Mesodermal cell (in vitro differentiated cells): Measurements from ENCODE around the gene CDC42.

ENCODE experiments used
- H3K27ac ChIP-seq: 2 replicates; pipeline ENCODE4 v1.7.0; 2013; ENCODE audit warnings: mild to moderate bottlenecking, low read depth, low read length, moderate library complexity; ENCODE audit not compliant: severe bottlenecking
- H3K36me3 ChIP-seq: 2 replicates; pipeline ENCODE4 v1.7.1; 2013; ENCODE audit warnings: mild to moderate bottlenecking, low read length, moderate library complexity; ENCODE audit not compliant: control insufficient read depth, insufficient read depth
- H3K4me1 ChIP-seq: one replicate; pipeline ENCODE4 v1.7.1; 2013; ENCODE audit warnings: mild to moderate bottlenecking, low read length; ENCODE audit not compliant: insufficient read depth, control insufficient read depth, poor library complexity, severe bottlenecking
- H3K4me3 ChIP-seq: 2 replicates; pipeline ENCODE4 v1.7.0; 2013; ENCODE audit warnings: low read length, control low read depth, mild to moderate bottlenecking; ENCODE audit not compliant: insufficient read depth, poor library complexity, severe bottlenecking; ENCODE audit errors: extremely low read depth
- H3K9me3 ChIP-seq: 2 replicates; pipeline ENCODE4 v1.7.1; 2013; ENCODE audit warnings: mild to moderate bottlenecking, low read length, moderate library complexity; ENCODE audit not compliant: control insufficient read depth
- WGBS, 2 experiments: methylation state at CpG; one replicate each; pipeline ENCODE4 v1.1.5; 2013; ENCODE audit warnings: missing lambda C conversion rate in 2 of 2; ENCODE audit not compliant: insufficient coverage in 2 of 2; 5-methylcytosine and 5-hydroxymethylcytosine counted together

The CDC42 gene

DNA sequence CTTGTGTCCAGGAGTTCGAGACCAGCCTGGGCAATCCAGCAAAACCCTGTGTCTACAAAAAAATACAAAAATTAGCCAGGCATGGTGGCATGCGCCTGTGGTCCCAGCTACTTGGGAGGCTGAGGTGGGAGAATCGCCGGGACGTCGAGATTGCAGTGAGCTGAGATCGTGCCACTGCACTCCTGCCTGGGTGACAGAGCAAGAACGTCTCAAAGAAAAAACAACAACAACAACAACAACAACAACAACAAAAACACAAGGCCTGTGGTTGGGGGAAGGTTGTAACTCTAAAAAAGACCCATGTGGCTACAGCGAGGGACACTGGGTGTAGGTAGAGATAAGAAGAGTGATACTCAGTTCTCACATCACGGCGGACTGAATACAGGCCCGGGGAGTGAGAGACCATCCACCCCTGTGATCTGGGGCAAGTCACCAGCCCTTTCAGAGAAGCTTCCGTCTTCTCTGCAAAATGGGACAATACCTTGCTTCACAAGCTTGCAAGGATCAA, 848 bp upstream of the CDC42 start:
- H3K4me3 ChIP-seq = no peak overlapping the region
- WGBS, 2 experiments = 88 to 93% methylated on average over 9 to 11 of the region's 13 CpGs

DNA sequence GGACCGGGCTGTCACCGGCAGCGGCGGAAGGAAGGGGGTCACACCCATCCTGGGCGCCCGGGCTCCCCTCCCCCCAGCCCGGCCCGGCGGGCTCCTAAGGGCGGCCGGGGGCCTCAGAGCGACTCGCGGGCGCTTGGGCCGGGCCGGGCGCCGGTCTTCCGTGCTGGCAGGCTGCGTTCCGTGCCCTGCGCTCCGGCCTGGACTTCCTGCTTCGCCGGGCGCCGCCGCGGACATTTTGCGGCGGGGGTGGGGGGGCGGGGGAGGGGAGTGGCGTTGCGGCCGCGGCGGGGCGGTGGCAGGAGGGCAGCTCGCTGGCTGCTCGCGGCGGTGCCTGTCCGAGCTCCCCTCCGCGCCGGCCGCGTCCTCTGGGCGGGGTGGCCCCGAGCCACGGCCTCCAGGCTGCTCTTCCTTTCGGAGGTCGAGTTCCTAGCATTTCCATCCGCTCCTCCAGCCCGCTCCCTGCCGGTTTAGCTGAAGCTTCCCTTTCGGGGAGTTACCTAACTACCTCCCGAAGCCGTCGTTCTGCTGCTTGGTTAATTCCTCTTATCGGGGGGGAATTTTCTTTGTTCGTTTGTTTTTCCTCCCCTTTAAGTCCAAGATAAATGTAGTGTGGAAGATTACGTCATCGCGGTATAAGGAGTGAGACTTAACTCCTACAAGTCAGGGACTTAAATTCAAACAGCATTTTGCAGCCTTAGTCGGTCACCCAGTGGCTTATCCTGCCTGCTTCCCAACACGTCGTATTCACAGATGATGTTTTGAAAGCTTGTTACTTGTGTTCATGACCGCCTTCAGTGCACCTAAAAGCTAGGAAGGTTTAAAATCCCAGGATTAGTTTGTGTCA, 730 bp downstream of the CDC42 start:
- H3K27ac ChIP-seq = peak overlapping the region; percentile 99
- H3K4me3 ChIP-seq = peak overlapping the region; percentile 77
- no peaks in the 10 kb centered on the region for H3K4me1 ChIP-seq
- peaks cover 40% of the 10 kb centered on the region for H3K36me3 ChIP-seq
- WGBS, 2 experiments = 1% methylated on average over 25 to 37 of the region's 70 CpGs
- no peaks in the 10 kb centered on the region for H3K9me3 ChIP-seq

More for the DNA sequence above, 848 bp upstream of the CDC42 start:
- Histone ChIP-seq H3K36me3 (peaks cover 24% of the 10 kb centered on the region), H3K27ac (no peak overlapping the region), H3K9me3 (no peaks in the 10 kb centered on the region), H3K4me1 (no peaks in the 10 kb centered on the region)

DNA sequence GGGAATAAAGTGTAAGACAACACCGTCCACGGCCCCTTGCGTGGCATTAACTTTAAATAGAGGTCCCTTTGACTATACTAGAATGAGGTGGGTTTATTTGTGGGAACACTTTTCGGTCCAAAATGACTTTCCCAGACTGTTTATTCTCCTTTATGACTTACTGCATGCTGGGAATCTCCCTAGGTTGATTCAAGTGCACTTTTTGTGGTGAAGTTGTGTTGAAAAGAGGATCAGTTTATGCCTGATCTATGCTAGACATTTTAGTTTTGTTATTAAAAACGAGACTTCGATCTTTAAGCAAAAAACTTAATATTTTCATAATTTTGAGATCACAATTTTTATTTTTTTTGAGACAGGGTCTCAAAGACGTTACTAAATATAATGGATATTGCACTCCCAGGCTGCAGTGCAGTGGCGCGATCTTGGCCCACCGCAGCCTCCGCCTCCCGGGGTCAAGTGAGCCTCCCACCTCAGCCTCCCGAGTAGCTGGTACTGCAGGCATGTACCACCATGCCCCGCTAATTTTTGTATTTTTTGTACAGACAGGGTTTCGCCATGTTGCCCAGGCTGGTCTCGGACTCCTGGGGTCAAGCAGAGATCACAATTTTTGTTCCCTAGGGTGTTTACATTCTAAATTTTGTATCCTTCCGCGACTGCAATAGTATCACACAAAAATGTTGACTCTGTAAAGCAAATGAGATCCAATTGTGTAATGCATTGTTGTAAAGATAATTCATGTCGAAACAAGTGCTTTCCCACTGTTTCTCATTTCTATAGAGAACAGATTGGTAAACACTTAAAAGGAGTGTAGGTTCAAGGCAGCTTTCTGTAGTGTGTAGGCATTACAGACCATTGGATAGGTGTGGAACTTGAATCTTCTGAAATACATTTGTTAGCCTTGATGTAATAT, 1.6 kb downstream of the CDC42 start:
- Histone ChIP-seq H3K9me3 (no peaks in the 10 kb centered on the region), H3K27ac (peak overlapping the region; percentile 99), H3K4me3 (peak overlapping the region; percentile 77), H3K36me3 (peaks cover 49% of the 10 kb centered on the region), H3K4me1 (no peaks in the 10 kb centered on the region)
- 77 to 82% methylated on average over 14 to 16 of the region's 19 CpGs for WGBS, 2 experiments

DNA sequence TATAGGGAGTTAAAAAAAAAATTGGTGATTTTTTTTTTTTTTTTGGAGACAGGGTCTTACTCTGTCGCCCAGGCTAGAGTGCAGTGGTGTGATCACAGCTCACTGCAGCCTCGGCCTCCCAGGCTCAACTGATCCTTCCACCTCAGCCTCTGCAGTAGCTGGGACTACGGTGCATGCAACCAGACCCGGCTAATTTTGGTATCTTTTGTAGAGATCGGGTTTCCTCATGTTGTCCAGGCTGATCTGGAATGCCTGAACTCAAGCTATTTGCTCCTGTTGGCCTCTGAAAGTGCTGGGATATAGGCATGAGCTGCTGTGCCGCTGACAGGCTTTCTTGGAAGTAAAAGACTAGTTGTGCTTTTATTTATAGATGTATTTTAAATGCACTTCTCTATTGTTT, 3.0 kb downstream of the CDC42 start:
- Histone ChIP-seq H3K4me3 (no peak overlapping the region), H3K27ac (no peak overlapping the region), H3K9me3 (no peaks in the 10 kb centered on the region), H3K36me3 (peaks cover 56% of the 10 kb centered on the region), H3K4me1 (no peaks in the 10 kb centered on the region)
- WGBS, 2 experiments = 87 to 89% methylated on average over 4 to 5 of the region's 6 CpGs

DNA sequence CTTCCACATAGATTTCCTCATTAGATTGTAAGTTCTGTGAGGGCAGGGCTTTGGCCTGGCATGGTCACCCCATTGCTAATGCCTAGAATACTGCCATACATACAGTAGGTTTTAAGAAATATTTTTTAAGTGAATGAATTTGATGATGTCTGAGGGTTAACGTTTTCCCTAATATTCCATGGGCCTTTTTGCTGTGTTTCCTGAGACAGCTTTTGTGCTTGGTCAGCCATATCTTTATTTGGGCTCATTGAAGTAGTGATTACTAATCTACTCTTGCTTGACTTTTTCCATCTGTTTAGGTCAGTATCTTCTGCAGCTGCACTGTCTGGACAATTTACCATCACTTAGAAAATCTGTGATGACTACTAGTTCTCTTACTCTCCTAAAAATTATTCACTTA, 3.5 kb downstream of the CDC42 start:
- WGBS, 2 experiments = no CpG with 5 or more reads among the region's 1 CpG
- no peaks in the 10 kb centered on the region for H3K9me3 ChIP-seq
- no peak overlapping the region for H3K27ac ChIP-seq

DNA sequence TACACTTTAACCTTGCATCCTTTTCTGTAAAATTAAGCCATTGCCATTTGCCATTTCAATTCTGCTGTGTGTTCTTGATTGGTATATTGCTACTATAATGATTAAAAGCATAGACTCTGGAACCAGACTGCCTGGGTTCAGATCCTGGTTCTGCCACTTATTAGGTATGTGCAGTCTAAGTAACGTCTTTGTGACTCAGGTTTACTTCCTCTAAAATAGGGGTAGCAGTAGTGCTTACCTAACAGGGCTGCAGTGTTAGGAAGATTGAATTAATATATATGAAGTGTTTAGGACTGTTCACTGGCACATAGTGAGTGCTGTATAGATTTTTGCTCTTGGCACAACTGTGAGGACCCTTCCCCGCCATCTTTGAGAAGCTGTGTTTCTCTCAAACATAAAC, 4.4 kb downstream of the CDC42 start:
- H3K9me3 ChIP-seq = no peaks in the 10 kb centered on the region
- H3K27ac ChIP-seq = no peak overlapping the region
- H3K4me3 ChIP-seq = no peak overlapping the region
- no peaks in the 10 kb centered on the region for H3K4me1 ChIP-seq
- H3K36me3 ChIP-seq = peaks cover 59% of the 10 kb centered on the region
- 88 to 100% methylated on average over 1 of the region's 2 CpGs for WGBS, 2 experiments

More for the DNA sequence above, 3.5 kb downstream of the CDC42 start:
- peaks cover 56% of the 10 kb centered on the region for H3K36me3 ChIP-seq
- H3K4me3 ChIP-seq = no peak overlapping the region
- H3K4me1 ChIP-seq = no peaks in the 10 kb centered on the region

DNA sequence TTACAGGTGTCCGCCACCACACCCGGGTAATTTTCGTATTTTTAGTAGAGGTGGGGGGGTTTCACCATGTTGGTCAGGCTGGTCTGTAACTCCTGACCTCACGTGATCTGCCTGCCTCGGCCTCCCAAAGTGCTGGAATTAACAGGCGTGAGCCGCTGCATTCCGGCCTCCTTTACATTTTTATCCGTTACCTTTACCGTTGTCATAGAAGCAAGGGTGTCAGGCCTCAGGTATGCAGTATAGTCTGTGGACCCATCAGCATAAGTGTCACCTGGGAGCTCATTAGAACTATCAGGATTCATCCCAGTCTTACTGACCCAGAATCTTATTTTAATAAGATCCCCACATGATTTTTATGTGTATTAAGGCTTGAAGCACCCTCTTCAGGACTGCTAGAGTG, 5.4 kb downstream of the CDC42 start:
- 87 to 99% methylated on average over 10 of the region's 10 CpGs for WGBS, 2 experiments
- peaks cover 67% of the 10 kb centered on the region for H3K36me3 ChIP-seq
- H3K9me3 ChIP-seq = no peaks in the 10 kb centered on the region
- no peak overlapping the region for H3K27ac ChIP-seq
- no peak overlapping the region for H3K4me3 ChIP-seq
- no peaks in the 10 kb centered on the region for H3K4me1 ChIP-seq

DNA sequence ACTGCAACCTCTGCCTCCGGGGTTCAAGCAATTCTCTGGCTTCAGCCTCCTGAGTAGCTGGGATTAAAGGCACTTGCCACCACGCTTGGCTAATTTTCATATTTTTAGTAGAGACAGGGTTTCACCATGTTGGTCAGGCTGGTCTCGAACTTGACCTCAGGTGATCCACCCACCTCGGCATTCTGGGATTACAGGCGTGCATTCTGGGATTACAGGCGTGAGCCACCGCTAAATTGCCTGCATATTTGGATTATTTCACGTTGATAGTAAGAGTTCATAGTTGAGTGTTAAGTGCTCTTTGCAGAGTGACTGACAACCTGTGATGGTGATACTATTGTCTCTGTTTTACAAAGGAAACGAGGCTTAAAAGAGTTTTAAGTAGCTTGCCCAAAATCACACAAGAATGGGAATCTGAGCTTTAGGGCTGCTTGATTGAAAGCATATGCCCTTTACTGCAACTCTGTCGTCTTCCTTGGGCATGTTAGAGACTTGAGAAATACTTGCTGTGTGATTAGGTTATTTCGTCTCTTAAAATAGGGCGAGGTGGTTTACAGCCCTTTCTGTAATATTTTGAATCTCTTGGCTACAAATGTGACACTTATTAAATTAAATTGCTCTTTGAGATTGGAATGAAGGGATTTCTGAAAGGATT, 12.4 kb downstream of the CDC42 start:
- no peak overlapping the region for H3K27ac ChIP-seq
- 83 to 92% methylated on average over 5 to 10 of the region's 12 CpGs for WGBS, 2 experiments
- peaks cover 58% of the 10 kb centered on the region for H3K36me3 ChIP-seq
- H3K4me1 ChIP-seq = no peaks in the 10 kb centered on the region
- H3K4me3 ChIP-seq = no peak overlapping the region
- H3K9me3 ChIP-seq = peaks cover 2% of the 10 kb centered on the region

DNA sequence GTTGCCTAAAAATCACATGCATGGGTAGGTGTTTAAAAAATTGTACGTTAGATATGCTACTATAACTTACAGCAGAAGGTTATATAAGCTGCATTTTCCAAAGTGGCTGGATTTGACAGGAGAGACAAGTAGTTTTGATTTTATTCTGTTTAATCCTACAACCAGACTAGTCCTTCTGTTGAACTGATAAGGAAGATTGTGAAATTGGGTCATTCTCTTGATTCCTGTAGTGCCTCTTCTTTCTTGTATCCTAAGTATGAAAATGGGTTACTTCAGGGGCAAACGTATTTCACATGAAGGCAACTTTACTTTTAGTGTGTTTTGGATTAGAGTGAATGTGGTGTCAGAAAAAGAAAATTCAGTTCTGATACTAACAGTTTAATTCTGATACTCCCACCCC, 19.0 kb downstream of the CDC42 start:
- Histone ChIP-seq H3K4me1 (peaks cover 9% of the 10 kb centered on the region), H3K36me3 (peaks cover 78% of the 10 kb centered on the region), H3K27ac (no peak overlapping the region), H3K9me3 (peaks cover 5% of the 10 kb centered on the region), H3K4me3 (no peak overlapping the region)
- WGBS, 2 experiments = 100% methylated on average over 1 of the region's 2 CpGs

DNA sequence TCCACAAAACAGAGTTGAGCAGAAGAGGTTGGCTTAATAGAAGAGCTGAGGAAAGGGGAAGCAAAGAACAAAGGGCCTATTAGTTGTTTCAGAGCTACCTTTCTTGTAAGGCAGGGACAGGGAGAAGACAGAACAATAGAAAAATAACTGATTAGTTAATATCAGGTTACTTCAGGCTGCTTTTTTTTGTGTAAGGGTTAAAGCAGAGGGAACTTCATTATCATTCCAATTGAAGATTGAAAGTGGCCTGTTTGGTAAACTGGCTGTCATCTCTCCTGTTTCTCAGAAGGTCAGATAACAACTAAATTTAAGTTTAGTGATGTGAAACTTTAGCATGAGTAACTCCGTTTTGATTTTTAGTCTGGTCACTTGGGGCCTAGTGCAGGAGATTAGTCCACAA, 22.3 kb downstream of the CDC42 start:
- peaks cover 4% of the 10 kb centered on the region for H3K9me3 ChIP-seq
- peaks cover 79% of the 10 kb centered on the region for H3K36me3 ChIP-seq
- peaks cover 9% of the 10 kb centered on the region for H3K4me1 ChIP-seq
- WGBS, 2 experiments = no CpG with 5 or more reads among the region's 1 CpG
- no peak overlapping the region for H3K4me3 ChIP-seq
- no peak overlapping the region for H3K27ac ChIP-seq
